MCF 10A (cell line): ENCODE measurements around the gene SCN2B. TPM values are rescaled to one million over a fixed set of nuclear protein-coding genes. Genes with fewer than 3 reads are reported as not detected.

Experiments used
- BruUV-seq: library from RNA; stranded (reverse); fragments of 400-500 nt; replicated peaks from 2 replicates; lab custom pipeline; 2021; lab: Mats Ljungman, UMichigan
- CTCF ChIA-PET: fragments of 300-600 bp; sonication (Branson Sonifier 250); formaldehyde crosslinking; extraction: SDS; loops from one replicate; lab custom pipeline; 2021; ENCODE audit warnings: antibody characterized with exemption, inconsistent platforms; lab: Yijun Ruan, JAX
- POLR2A ChIA-PET: fragments of 300-600, 350-650 bp; sonication (Branson Sonifier 250); formaldehyde crosslinking; extraction: SDS; loops from one replicate; lab custom pipeline; 2020; ENCODE audit warnings: antibody characterized with exemption, inconsistent platforms; lab: Yijun Ruan, JAX
- DNase-seq: peaks from one replicate; pipeline ENCODE4 v3.0.0-alpha.2; 2018; ENCODE audit not compliant: unreplicated experiment
- H3K27ac Mint-ChIP-seq: one replicate; pipeline ENCODE4 v1.8.0; 2022; ENCODE audit warnings: mild to moderate bottlenecking, low read depth, mixed read lengths; ENCODE audit not compliant: unreplicated experiment
- H3K27me3 Mint-ChIP-seq: one replicate; pipeline ENCODE4 v1.8.0; 2022; ENCODE audit warnings: mixed read lengths; ENCODE audit not compliant: insufficient read depth, unreplicated experiment
- H3K36me3 Mint-ChIP-seq: one replicate; pipeline ENCODE4 v1.8.0; 2022; ENCODE audit warnings: mild to moderate bottlenecking, moderate library complexity, mixed read lengths; ENCODE audit not compliant: insufficient read depth, unreplicated experiment
- H3K4me1 Mint-ChIP-seq: one replicate; pipeline ENCODE4 v1.8.0; 2022; ENCODE audit warnings: mixed read lengths; ENCODE audit not compliant: insufficient read depth, unreplicated experiment
- H3K4me3 Mint-ChIP-seq: one replicate; pipeline ENCODE4 v1.8.0; 2022; ENCODE audit warnings: mild to moderate bottlenecking, moderate library complexity, mixed read lengths; ENCODE audit not compliant: unreplicated experiment
- H3K9me3 Mint-ChIP-seq: one replicate; pipeline ENCODE4 v1.8.0; 2022; ENCODE audit warnings: mixed read lengths; ENCODE audit not compliant: unreplicated experiment
- CTCF ChIP-seq: fragments of 200-600 bp; IDR thresholded peaks from one replicate; pipeline ENCODE4 v1.8.0; 2022; ENCODE audit warnings: antibody characterized with exemption, mild to moderate bottlenecking; ENCODE audit not compliant: unreplicated experiment
- intact Hi-C: fragments of 100-400 bp; cut with micrococcal nuclease; formaldehyde crosslinking; loops from 2 replicates; pipeline ENCODE4 v1.14.1; 2022
- total RNA-seq: library from RNA; stranded (reverse); gene quantifications from 2 replicates; pipeline ENCODE4 v1.2.3, GENCODE V29; 2022

SCN2B gene
- total RNA-seq, 1 experiment from 2014 or later: not detected

GRCh38 chr11:118223570-118223969 lies 47.1 kb upstream of the SCN2B start:
- no TSS peak for BruUV-seq
- H3K27me3 Mint-ChIP-seq: peaks cover 15% of the 10 kb centered on the region
- ChIA-PET CTCF (no interaction called here), POLR2A (no interaction called here)
- intact Hi-C loops: no loop called here
- TF ChIP-seq CTCF: no peak
- no peak overlapping the region for H3K4me3 Mint-ChIP-seq
- H3K36me3 Mint-ChIP-seq: peaks cover 10% of the 10 kb centered on the region
- no peaks in the 10 kb centered on the region for H3K4me1 Mint-ChIP-seq
- H3K9me3 Mint-ChIP-seq: no peaks in the 10 kb centered on the region
- H3K27ac Mint-ChIP-seq: no peak overlapping the region
- DNase-seq: no peak

- intact Hi-C loops: loop anchor here (1.0 kb wide), 1 partner anchor 27 kb away; no protein-coding TSS in a partner anchor
- Mint-ChIP-seq H3K4me3 (no peak overlapping the region), H3K4me1 (no peaks in the 10 kb centered on the region), H3K27me3 (peaks cover 15% of the 10 kb centered on the region), H3K36me3 (peaks cover 10% of the 10 kb centered on the region), H3K27ac (no peak overlapping the region), H3K9me3 (no peaks in the 10 kb centered on the region)
- no TSS peak for BruUV-seq
- DNase-seq: no peak
- TF ChIP-seq CTCF: no peak
- POLR2A ChIA-PET: no interaction called here
- CTCF ChIA-PET: interaction anchor here (0.6 to 2.1 kb wide), 3 partner anchors 45 to 73 kb away, joined by 4 to 7 read pairs (median 4); no protein-coding TSS in a partner anchor
Measured at GRCh38 chr11:118222437-118222836, 46.0 kb upstream of the SCN2B start.

GRCh38 chr11:118221419-118221818 lies 45.0 kb upstream of the SCN2B start:
- Mint-ChIP-seq H3K27me3 (peaks cover 15% of the 10 kb centered on the region), H3K9me3 (no peaks in the 10 kb centered on the region), H3K4me1 (no peaks in the 10 kb centered on the region), H3K36me3 (peaks cover 10% of the 10 kb centered on the region), H3K27ac (no peak overlapping the region), H3K4me3 (no peak overlapping the region)
- TF ChIP-seq CTCF: no peak
- no peak for DNase-seq
- ChIA-PET CTCF (interaction anchor here (0.9 to 2.1 kb wide), 2 partner anchors 50 to 131 kb away, joined by 3 to 7 read pairs; no protein-coding TSS in a partner anchor), POLR2A (interaction anchor here (1.1 kb wide), 1 partner anchor 10 kb away, joined by 4 read pairs; no protein-coding TSS in a partner anchor)
- intact Hi-C loops: no loop called here
- no TSS peak for BruUV-seq

GRCh38 chr11:118219732-118220131 lies 43.3 kb upstream of the SCN2B start:
- ChIA-PET CTCF (interaction anchor here (1.4 kb wide), 1 partner anchor 48 kb away, joined by 3 read pairs; no protein-coding TSS in a partner anchor), POLR2A (interaction anchor here (1.5 kb wide), 1 partner anchor 22 kb away, joined by 5 read pairs; no protein-coding TSS in a partner anchor)
- peaks cover 22% of the 10 kb centered on the region for H3K27me3 Mint-ChIP-seq
- no peak overlapping the region for H3K4me3 Mint-ChIP-seq
- no peak for DNase-seq
- intact Hi-C loops: no loop called here
- peaks cover 8% of the 10 kb centered on the region for H3K36me3 Mint-ChIP-seq
- no peaks in the 10 kb centered on the region for H3K9me3 Mint-ChIP-seq
- no peaks in the 10 kb centered on the region for H3K4me1 Mint-ChIP-seq
- no peak overlapping the region for H3K27ac Mint-ChIP-seq
- BruUV-seq: no TSS peak
- TF ChIP-seq CTCF: no peak
